HepG2 (cell line): ENCODE results near the gene LY6G5B. TPM values are rescaled to one million over a fixed set of nuclear protein-coding genes. Genes with fewer than 3 reads are reported as not detected.

Source experiments
- AHR ChIP-seq: IDR thresholded peaks from 2 replicates; pipeline ENCODE4 v1.6.1; 2018; ENCODE audit warnings: missing genetic modification reagents, missing compliant biosample characterization
- FOXO1 ChIP-seq: sonication (generic); formaldehyde crosslinking; IDR thresholded peaks from 2 replicates; pipeline ENCODE4 v1.4.0; 2020; ENCODE audit warnings: missing genetic modification reagents
- IKZF1 ChIP-seq: fragments of 450-650 bp; IDR thresholded peaks from 2 replicates; pipeline ENCODE4 v1.7.1; 2016
- MAX ChIP-seq: IDR thresholded peaks from 2 replicates; pipeline ENCODE4 v1.6.1; 2012; ENCODE audit warnings: inconsistent platforms
- SNAPC5 ChIP-seq: sonication (generic); formaldehyde crosslinking; IDR thresholded peaks from 2 replicates; pipeline ENCODE4 v1.8.1; 2023; ENCODE audit warnings: mild to moderate bottlenecking, missing genetic modification reagents, borderline replicate concordance
- TAF1 ChIP-seq: sonication (generic); formaldehyde crosslinking; IDR thresholded peaks from 2 replicates; pipeline ENCODE4 v1.4.0; 2020; ENCODE audit warnings: missing genetic modification reagents
- TRAFD1 ChIP-seq: sonication (generic); formaldehyde crosslinking; IDR thresholded peaks from 2 replicates; pipeline ENCODE4 v1.5.1; 2020; ENCODE audit warnings: missing genetic modification reagents, mild to moderate bottlenecking, borderline replicate concordance
- ZBTB10 ChIP-seq: sonication (generic); formaldehyde crosslinking; IDR thresholded peaks from 2 replicates; pipeline ENCODE4 v1.4.0; 2020; ENCODE audit warnings: missing genetic modification reagents, borderline replicate concordance
- ZNF407 ChIP-seq: sonication (generic); formaldehyde crosslinking; IDR thresholded peaks from one replicate; pipeline ENCODE4 v1.5.1; 2020; ENCODE audit warnings: mild to moderate bottlenecking, missing genetic modification reagents; ENCODE audit errors: not compliant biosample characterization
- ZNF512B ChIP-seq: sonication (generic); formaldehyde crosslinking; IDR thresholded peaks from 2 replicates; pipeline ENCODE4 v1.5.1; 2020; ENCODE audit warnings: missing genetic modification reagents, mild to moderate bottlenecking, borderline replicate concordance
- ZNF629 ChIP-seq: sonication (generic); formaldehyde crosslinking; conservative IDR thresholded peaks from 2 replicates; pipeline ENCODE4 v1.5.0; 2020; ENCODE audit warnings: missing genetic modification reagents
- polyA plus RNA-seq, 8 experiments: library from polyadenylated mRNA; depleted of rRNA in 3 of 8; stranded (reverse) in 7 of 8; unstranded in 1 of 8; fragments of >200 nt; fragmentation: Illumina TruSeq in 4 of 8; extraction: Trizol in 4 of 8; gene quantifications; 2 replicates each; pipeline versions ENCODE4 v1.2.1 to v1.2.3, GENCODE V29; 2011 to 2016; ENCODE audit warnings: low read depth in 4 of 8, missing spikeins in 1 of 8, mixed read lengths in 1 of 8; ENCODE audit not compliant: insufficient read depth in 1 of 8
- total RNA-seq, 5 experiments: library from RNA; depleted of rRNA; stranded (reverse); fragments of >200 nt; fragmentation: Illumina TruSeq; extraction: Trizol; gene quantifications; 2 replicates each; pipeline ENCODE4 v1.2.3, GENCODE V29; 2016; ENCODE audit warnings: low read depth in 1 of 5

LY6G5B gene
- total and polyA plus RNA-seq, 2 of the 13 experiments (the other 11 are each of a cell fraction or from before 2014, with no cell fraction given) = 7.8 to 15.7 TPM

- TF ChIP-seq ZNF407 (CRISPR knock-in tag) (peak; percentile 8), TAF1 (peak; percentile 83), ZNF512B (CRISPR knock-in tag) (no peak), ZBTB10 (no peak), SNAPC5 (CRISPR knock-in tag) (0 out of 2 replicates have a peak, but pooled peaks have one; percentile 33), IKZF1 (no peak), FOXO1 (CRISPR knock-in tag) (peak; percentile 32; the same call in 1 of the 2 replicates), ZNF629 (CRISPR knock-in tag) (no peak; the same call in 1 of the 2 replicates), MAX (peak; percentile 69), TRAFD1 (CRISPR knock-in tag) (no peak), AHR (CRISPR knock-in tag) (0 out of 2 replicates have a peak, but pooled peaks have one; percentile 50)
These were observed 4.1 kb upstream of the LY6G5B start, which contains the start of gene CSNK2B (continued) for GRCh38 chr6:31665501-31666336.
